COLO829 (cell line): ENCODE measurements around the gene LIAS.
"Not testable (repeated sequence)": the region's sequence is repeated elsewhere in the genome, so short reads cannot be mapped to it uniquely, and the experiment has no call there.

Source experiments
- DNase-seq: peaks from one replicate; pipeline ENCODE4 v3.0.0; 2012; ENCODE audit warnings: low spot score

Gene LIAS

DNA sequence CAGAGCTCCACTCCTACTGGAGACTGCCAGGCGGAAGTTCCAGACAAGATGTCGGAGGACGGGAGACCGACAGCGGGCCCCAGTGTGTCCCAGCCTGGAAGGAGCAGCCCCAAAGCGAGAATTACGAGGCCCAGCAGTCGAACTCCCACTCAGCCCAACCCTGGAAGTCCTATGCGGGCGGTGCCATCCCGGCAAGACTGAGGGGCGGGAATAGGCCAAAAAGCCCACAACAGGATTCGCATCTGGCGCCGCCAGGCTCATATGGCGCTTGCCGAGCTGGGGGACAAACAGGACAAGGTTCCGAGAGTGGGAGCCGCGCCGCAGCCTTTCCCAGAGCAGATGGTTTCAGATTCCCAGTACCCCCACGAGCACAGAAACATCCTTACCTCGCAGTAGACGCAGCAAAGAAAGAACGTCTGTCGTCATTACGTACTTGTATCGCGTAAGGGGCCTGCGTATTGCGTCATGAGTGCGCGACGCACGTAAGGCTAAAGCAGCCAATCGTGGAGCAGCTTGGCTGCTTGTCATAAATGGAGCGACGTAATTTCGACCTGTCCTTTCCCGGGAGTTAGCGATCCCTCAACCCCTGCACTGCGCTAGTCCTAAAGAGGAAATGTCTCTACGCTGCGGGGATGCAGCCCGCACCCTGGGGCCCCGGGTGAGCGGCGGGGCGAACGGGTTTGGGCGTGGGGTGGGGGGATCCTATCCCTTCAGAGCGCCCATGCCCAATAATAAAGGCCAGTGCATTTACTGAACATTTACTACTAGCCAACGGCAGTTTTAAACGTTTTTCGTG lies at the start of gene LIAS, which contains the start of gene RPL9:
Gene LIAS (plus strand): TSS at position 552 of the 796 bp plus-strand sequence. CDS start 62 bp downstream, at position 614.
Gene RPL9 (minus strand): TSS at position 418 of the 796 bp plus-strand sequence. CDS start 483 bp downstream, outside the sequence.
- DNase-seq: peak; percentile 98

DNA sequence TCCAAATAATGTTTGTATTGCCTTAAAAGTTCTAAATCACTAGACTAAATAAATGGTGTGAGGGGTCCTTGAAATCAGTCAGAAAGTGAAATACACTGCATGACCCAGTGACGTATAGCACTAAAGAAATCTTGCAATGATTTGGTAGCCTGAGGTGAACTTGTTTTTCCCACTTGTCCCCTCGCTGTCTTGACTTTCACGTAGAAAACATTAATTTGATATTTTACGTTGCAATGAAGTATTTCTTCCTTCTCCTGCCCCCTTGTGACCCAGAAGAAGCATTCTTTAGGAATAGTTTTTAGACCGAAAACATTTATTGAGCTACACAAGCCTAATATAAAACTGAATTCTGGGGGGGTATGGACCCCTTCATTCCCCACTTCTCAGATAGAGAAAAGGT lies 48.4 kb upstream of the LIAS start:
- no peak for DNase-seq

DNA sequence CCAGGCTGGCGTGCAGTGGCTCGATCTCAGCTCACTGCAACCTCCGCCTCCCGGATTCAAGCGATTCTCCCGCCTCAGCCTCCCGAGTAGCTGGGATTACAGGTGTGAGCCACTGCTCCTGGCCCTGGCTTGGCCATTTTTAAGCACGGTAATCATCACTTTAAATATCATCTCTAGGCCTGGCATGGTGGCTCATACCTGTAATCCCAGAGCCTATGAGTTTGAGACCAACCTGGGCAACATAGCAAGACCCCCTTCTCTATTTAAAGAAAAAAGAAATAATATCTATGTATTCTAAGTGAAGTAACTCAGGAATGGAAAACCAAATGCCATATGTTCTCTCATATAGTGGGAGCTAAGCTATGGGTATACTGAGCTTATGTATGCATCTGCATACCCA lies 47.3 kb upstream of the LIAS start:
- DNase-seq: not testable (repeated sequence)

DNA sequence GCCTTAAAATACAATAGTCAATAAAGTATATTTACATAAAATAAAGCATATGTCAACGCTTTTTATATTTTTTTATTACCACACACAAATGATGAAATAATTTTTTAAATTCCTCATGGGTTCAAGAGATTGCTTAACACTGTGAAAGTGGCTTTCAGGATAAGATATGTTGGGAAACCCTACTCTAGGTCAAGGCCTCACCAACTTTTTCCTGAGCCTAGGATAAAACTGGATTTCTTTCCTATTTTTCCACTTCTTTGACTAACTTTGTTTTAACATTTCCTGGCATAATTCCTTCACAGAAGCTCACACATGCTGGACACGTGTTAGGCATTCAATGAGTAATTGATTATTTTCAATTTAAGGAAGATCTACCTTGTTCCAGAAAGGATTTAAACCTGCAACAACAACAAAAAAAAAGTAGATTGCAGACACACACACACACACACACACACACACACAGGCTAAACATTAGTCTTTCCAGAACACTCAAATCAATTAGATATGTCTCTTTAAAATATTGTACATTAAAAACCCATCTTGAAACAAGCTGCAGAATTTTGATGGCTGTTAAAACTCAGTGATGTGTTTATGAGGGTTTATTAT lies 43.1 kb upstream of the LIAS start:
- DNase-seq: no peak

DNA sequence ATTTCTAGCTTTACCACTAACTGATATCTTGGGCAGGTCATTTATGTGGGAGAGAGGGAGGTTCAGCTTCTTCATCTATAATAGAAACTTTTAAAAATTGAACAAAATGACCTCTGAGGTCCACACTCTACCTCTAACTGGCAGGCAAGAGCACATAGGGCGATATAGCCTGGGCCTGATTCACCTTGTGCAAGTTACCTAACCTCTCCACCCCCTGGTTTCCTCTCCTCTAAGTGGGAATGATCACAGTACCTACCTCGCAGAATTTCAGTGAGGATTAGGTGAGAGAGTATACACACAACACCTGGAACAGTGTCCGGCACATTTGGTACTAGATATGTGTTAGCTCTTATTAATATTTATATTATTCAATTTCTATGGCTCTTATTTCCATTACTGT lies 36.6 kb upstream of the LIAS start:
- no peak for DNase-seq

DNA sequence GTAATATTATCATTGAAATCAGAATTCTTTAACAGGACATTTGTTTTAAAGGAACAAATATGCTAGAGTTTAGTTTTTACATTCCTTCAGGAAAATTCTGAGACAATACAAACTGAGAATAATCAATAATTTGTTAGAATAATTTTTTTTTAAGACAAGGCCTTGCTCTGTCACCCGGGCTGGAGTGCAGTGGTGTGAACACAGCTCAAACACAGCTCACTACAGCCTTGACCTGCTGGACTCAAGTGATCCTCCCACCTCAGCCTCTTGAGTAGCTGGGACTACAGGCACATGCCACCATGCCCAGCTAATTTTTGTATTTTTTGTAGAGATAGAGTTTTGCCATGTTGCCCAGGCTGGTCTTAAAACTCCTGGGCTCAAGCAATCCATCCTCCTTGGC lies 33.6 kb upstream of the LIAS start:
- DNase-seq: not testable (repeated sequence)

DNA sequence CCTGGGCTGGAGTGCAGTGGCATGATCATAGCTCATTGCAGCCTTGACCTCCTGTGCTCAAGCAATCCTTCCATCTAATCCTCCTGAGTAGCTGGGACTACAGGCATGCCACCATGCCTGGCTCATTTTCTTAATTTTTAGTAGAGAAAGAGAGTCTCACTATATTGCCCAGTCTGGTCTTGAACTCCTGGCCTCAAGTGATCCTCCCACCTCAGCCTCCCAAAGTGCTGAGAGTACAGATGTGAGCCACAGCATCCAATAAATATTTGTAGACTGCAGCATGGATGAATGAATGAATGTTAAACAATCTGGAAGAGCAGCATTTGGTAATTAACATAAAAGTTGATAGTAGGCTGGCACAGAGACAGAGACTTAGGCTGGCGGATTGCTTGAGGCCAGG lies 32.1 kb upstream of the LIAS start:
- DNase-seq: no peak

DNA sequence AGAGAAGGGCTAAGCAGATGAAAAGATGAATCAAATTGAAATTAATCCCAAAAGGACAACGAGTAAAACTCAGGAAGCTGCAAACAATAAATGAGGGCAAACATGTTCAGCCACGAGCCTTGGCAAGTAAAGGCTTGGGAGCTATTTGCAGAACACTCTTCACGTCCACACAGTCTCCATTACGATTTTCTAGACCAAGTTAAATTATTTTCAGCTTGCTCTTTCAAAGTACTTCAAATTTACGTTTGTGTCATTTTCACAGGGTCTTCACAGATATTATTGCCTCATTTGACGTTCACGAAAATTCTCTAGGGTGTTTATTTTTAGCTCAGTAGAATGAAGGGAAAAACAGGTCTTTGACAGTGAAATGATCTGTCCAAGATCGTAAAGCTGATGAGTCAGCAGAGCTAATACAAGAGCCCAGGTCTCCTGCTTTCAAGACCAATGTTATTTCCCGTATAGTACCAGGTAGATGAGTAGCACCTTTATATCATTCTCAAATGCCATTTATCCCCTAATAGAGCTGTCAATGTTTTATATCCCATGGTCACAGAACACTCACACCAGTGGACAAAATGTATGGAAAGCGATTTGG lies 31.2 kb upstream of the LIAS start:
- DNase-seq: no peak

- DNase-seq: no peak
These were observed 29.2 kb upstream of the LIAS start for GRCh38 chr4:39429476-39430334.

DNA sequence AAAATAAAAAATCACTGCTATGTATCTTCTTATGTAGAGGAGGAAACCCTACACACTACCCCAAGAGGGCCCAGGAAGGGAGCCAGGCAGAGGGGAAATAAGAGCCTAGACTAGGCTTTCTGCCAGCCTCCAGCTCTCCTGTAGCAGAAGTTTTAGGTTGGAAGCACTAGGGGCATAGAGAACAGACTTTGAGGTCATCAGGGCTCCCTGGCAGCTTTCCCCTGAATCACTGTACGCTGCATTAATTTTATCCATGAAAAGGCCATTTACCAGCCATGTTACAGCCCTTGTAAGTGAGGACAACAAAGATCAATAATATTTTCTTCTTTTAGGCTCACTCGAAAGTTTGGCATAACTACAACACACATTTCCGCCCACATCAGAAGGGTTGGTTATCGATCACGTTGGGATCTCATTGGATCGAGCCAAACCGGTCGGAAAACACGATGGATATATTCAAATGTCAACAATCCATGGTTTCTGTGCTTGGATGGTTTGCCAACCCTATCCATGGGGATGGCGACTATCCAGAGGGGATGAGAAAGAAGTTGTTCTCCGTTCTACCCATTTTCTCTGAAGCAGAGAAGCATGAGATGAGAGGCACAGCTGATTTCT lies 24.9 kb upstream of the LIAS start:
- no peak for DNase-seq

DNA sequence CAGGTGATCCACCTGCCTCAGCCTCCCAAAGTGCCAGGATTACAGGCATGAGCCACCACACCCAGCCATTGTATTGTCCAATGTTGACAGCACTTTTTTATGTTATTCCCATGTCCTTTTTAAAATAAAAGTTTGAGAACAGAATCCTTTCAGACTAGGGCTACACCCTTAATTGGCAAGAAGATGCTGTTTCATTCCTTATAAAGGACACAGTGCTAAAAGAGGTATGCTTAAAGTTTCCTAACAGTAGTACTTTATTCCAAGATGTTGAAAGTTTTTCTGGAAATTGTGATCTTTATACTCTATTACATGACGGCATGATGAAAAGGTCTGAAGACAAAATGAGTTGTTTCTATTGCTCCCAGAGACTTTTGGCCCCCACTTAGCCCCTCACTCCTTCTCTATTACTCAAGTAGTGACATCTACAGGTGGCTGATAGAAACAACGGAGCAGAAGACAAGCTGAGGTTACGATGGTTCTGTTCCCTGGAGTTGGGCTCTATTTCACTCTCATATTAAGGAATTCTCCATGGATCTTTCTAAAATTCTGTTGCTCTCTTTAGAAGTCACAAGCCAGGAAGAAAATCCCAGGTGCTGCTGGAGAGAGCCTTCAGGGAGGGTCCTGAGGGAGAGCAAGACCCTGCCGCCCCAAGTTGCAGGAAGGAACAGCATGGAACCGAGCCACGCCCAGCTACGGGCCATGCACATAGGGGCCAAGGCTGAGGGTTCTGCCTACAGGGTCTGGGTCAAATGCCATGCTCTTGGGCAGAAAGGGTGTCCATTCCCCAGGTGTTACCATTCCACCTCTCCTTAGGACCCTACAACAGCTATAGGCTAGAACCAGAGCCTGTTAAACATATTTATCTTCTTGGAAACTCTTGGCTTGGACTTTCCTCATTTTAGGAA lies 22.9 kb upstream of the LIAS start:
- no peak for DNase-seq

DNA sequence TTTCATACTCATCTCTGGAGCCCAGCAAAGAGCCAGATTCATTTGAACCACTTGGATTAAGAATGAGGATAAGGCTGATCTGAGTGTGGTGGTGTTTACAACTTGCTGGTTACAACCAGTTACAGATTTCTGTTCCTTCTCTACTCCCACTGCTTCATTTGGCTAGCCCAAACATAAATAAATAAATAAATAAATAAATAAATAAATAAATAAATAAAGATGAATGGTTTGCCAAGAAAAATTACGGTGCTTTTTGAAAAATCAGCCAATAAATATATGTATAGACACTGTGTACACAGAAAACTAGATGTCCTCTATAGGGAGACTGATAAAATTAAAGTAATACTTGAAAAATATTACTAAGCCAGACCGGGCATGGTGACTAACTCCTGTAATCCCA lies 17.3 kb upstream of the LIAS start:
- DNase-seq: no peak

GRCh38 chr4:39442998-39443397 lies 15.9 kb upstream of the LIAS start:
- no peak for DNase-seq

DNA sequence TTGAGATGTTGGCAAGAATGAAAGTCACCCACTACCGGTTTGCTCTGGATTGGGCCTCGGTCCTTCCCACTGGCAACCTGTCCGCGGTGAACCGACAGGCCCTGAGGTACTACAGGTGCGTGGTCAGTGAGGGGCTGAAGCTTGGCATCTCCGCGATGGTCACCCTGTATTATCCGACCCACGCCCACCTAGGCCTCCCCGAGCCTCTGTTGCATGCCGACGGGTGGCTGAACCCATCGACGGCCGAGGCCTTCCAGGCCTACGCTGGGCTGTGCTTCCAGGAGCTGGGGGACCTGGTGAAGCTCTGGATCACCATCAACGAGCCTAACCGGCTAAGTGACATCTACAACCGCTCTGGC lies 12.4 kb upstream of the LIAS start:
- no peak for DNase-seq

GRCh38 chr4:39446842-39447573 lies 11.8 kb upstream of the LIAS start:
- DNase-seq: no peak

- no peak for DNase-seq
These were observed 8.2 kb upstream of the LIAS start for GRCh38 chr4:39450618-39451017.

DNA sequence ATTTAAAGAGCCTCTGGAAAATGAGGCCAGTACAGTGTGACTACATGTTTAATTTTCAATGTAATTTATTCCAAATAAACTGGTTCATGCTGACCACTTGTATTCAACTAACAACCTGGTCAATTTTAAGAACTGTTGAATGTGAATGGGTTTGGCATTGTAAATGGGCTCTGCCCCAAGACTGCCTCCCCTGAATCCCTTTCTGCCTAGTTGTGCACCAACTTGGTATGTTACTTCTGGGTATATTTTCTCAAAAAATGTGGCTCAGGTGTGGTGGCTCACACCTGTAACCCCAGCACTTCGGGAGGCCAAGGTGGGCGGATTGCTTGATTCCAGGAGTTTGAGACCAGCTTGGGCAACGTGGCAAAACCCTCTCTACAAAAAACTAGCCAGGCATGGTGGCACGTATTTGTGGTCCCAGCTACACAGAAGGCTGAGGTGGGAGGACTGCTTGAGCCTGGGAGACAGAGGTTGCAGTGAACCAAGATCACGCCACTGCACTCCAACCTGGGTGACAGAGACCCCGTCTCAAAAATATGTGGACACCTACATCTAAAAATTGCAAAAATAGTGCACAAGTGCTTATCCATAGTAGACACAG lies 7.3 kb upstream of the LIAS start:
- no peak for DNase-seq

DNA sequence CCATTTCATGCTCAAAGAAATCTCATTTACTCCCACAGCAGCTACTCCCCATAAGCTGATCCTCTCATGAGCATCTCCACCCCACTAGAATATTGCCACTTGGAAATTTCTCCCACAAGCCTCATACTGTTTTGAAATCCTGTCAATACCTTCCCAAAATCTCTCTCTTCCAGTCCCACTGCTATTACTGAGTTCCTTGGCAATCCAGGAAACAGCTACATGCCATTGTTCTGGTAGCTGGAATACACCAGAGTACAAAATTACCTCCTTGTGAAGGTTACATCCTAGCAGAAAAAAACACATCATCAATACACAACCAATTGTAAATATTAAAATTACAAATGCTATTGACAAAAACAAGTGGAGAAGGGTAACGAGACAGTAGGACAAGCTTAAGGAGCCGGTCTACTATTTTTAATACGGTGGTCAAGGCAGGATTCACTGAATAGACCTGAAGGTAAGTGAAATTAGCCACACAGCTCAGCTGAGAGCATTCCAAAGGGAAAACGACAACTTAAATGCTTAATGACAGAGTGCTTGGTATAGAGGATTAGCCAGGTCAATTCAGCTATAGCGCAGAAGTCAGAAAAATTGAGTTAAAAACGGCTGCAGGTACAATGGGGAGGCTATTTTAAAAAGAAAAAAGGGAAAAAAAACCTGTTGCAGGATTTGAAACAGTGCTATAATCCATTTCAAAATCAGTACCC lies 6.5 kb upstream of the LIAS start:
- DNase-seq: no peak
